Measurements from ENCODE around the gene CELF4.

Gene CELF4

DNA sequence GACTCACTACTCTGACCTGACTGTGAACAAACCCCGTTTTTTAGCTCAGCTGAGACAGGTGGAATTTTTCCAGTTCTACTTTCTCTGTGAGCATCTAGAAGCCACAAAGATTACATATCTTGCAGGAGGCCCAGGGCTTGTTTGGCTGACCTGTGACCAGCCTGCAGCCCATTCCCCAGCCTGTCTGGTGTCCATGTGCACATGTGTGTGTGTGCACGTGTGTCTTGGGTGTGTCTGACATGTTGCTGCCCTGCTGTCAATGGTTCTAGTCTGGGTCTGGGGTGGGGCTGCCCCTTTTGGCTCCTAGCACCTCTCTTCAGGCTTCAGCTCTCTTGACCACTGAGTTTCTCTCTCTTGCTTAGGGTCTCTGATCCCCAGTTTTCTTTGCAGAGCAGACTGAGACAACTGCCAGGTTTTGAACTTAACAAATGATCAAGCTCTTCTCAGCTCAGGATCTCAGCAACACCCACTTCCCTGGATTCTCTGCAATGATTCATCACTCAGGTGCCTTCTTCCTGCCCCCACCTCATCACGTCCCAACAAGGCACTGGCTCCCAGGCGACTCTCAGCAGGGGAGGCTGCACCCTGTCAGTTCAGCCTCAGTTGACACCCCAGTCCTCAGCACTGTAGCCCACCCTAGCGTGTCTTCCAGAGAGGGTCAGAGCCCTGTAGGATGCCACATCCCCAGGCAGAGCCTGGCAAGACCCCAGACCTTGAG, 130.3 kb downstream of the CELF4 start:
- no peak for DNase-seq

DNA sequence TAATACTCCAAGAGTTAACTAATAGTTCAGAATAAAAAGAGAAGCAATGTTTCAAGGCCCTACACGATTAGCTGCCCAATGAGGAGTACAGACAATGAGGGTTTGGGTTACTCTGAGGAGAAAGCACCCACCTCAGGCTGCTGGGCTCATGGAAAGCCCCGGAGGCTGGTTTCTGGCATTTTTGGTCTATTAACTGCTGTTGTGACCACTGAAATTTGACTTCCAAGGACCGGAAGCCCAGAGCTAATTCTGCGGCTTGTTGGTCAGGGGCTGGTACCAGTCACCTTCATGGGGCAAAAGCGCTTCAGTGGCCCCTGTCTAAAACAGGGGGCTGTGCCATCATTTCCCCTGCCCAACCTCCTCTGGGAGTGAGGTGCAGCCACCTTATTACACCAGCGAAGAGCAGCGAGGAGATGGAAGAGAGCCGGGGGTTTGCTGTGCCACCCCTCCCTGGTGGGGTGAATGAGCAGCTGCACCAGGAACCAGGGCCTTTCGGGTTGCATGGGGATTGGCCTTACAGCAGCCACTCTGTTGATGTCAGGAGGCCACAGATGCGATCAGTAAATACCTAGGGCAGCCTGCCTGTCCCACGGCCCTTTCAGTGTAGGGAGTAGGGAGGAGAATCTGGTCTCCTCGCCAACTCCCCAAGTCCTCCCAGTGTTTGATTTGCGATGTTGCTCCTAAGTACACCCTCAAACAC, 131.3 kb downstream of the CELF4 start:
- no peak for DNase-seq

DNA sequence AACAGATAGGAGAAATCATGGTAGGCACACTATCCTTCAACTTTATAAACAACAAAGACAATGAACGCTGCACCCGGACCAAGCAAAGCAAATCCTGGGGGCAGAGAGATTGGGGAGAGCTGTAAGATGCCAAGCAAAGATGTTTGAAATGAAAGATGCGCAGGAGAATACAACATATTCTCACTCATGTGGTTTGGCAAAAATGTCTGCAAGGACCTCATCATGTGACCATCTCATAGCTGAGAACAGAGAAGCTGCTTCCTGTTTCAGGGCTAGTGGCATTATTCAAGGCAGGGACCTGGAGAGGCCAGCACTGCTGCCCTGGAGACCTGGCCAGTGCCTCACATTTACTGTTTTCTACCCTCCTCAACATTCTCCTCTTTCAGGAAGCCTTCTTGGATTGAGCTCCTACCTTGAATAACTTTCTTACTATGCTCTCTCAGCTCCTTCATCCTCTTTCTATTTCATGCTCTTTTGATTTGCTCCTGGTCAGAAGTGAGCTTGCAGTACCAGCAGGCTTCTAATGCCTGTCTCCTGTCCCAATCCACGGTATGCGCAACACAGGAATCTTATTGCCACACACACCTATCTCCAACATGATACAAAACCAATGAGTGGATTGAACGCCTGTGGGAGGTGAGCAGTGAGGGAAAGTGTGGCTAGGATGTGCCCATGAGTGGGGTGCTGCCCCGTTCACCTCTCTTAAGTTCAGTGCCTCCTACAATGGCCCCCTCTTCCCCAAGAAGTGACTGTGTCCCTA, 133.0 kb downstream of the CELF4 start:
- no peak for DNase-seq

DNA sequence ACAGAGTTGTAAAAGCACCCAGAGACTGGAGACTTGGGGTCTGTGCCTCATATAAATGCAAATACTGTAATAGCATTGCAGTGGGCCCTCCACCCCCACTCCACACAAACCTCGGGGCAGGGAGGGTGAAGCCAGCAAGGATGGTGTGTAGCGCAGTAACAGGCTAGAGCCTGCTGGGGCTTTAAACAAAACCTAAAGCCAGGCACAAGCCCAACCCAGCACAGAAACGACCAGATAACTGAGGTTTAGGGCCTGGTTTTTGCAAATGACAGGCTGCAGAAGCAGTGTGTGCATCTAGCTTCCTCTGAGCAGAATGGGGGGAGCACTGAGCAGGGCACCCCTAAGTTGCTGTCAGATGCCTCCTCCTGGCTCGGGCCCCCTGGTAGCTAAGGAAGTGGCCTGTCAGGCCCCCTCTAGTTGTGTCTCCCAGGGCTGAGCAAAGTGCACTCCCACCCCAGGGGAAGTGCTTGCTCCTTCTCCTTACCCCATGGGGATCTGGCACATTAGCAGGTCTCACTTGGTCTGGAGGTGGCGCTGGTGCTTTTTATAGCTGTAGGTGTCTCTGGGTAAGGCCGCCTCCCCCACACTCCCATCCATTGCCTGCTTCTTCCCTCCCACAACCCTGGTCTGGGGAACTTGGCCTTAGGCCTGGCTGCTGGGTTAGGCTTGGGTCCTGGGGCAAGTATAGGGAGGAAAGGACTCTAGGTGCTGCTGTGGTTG, 135.1 kb downstream of the CELF4 start:
- no peak for DNase-seq

DNA sequence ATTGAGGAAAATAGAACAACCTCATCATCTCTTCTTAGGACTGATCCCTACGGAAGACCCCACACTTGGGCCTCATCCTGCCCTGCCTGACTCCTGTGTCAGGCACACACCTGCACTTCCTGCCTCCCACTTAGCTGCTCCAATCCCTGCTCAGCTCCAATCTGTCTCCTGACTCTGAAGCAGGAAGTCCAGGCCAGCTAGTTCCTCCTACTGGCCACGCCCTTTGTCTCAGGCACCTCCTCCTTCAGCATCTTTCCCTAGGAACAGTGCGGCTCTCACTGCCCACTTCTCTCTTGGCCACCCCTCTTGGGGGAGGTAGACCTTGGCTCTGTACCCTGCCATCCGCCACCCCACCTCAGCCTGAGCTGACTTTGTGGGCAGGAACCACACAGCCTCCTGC, 135.8 kb downstream of the CELF4 start:
- DNase-seq: no peak

DNA sequence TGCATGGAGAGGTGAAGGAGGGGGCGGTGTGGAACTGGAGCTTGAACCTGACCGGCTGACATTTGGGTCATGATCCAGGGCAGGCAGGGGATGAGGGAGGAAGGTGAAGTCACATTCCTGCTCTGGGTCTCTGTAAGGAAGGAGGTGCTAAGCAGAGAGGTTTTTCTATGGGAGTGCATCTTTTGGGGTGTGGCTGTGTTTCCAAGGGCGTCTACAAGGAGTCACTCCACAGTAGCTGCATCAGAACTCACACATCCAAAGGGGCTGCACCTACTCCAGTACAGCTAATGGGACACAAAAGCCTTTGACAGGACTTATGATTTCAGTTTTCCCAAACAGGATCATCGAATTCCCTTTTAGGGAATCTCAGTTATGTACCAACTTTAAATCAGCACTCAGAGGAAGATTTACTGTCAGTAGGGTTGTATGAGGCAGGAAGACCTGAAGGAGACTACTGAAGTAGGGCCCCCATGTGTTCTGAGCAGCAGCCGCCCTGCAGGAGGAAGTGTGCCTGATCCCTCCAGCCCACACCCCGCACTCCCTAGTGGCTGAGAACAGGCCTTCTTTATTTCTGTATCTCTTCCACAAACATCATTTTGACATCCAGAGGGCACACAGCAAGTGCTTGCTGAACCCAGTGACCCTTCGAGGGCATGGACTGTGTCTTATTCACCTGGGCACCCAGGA, 137.2 kb downstream of the CELF4 start:
- DNase-seq: no peak

DNA sequence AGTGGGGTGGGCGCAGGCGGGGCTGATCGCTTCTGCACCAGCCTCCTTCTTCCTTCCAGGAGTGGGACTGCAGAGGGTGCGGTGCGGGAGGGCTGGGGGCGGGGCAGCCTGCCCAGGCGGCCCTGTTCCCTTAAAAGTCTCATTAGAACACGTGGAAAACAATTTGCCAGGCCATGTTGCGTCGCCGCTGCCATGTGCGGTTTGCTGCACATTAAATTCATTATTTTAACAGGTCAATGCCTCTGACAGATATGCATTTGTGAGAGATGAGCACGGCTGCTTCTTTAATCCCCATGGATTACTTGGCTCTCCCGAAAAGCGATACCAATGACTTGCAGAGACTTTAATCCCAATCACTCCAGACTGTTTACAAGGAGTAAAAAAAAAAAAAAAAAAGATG, 139.0 kb downstream of the CELF4 start:
- DNase-seq: no peak

DNA sequence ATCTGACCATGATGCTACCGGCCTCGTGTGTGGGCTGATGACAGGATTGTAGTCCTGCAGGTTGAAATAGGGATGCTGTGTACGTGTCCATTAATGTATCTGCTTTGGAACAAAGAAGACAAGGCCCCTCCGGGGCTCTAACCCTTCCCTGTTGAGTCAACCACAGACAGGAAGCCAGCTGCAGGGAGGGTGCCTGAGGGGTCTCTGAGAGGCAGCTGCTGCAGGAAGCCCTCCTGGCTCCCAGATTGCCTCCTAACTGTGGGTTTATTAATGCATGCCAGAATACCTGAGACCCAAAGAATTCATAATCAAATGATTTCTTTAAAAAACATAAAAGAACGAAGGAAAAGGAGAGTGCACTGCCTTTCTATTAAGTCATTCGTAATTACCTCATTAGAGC, 140.4 kb downstream of the CELF4 start:
- DNase-seq: no peak

DNA sequence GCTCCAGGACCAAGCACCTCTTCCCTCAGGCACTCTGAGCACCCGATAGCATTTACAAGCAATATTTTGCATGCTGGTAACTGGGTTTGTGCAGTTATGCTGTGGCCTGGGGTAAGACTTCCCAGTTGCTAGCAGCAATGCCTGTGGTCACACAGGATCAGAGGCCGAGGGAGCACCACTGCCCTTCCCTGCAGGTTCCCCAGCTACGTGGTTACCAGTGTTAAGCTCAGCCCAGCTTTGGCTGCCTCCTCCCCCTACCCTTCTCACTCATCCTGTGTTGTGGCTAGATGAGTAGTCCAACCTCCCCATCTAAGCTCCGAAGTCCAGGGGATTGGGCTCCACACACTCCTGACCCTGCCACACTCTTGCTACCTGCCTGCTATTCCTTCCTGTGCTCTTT, 141.1 kb downstream of the CELF4 start:
- DNase-seq: no peak

DNA sequence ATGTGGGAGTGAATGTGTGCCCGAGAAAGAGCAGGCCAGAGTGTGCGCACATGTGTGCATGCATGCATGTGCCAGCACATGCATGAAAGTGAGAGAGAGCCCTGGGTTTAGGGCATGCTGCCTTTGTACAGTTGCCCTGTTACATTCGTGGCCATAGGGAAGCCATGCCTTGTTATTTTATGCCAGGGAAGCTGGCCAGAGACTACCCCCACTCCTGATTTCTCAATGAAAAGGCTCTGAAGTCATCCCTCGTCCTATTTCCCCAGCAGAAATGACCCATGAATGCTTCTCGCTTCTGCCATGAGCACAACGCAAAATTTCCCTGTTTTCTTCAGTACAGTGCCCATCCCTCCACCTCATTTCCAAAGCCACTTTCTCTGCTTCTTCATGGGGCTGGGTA, 143.0 kb downstream of the CELF4 start:
- DNase-seq: no peak

DNA sequence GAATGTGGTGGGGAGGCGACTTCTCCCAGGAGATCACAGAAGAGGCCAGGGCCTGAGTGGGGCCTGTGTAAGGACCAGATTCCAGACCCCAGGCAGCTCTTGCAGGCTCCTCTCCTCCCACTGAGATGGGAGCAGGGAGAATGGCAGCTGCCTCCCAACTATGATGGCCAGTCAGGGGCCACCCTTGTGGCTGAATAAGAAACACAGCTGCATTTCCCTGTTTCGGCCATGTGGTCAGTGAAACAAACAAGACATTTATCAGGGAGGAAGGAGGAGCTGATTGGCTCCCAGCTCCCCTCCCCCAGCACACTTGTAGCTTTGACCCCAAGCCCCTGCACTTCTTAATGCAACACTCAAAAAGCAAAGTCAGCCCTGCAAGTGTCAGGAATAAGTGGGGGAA, 143.5 kb downstream of the CELF4 start:
- no peak for DNase-seq

DNA sequence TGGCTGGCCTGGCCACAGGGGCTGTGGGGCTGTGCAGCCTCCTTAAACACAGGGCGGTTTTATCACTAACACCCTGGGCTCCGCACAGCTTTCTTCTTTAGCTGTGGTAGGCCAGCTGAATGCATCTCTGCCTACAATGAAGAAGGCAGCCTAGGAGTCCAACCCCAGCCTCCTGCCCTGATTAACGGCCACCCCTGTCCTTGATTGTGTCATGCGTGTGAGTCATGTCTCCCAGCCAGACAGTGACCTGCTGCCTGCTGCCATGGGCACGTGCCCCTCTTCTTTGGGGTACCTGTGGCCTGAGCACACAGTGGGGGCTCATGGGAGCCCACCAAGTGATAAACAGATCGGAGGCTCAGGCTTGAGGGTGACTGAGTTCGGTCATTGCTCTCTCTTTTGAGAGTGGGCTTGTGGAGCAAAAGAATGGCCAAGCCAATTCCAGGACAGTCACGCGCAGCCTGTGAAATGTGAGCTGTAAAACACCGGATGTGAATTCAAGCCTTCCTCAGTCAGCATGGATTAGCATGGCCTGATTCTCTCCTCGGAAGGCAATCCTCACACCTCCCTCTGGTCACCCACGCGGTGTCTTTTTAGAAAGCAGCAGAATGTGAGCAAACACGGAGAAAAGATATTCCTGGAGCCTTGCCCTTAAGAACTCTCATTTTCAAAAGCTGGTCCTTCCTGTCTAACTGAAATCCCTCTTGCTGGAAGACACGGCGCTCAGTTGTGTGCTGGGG, 144.1 kb downstream of the CELF4 start:
- no peak for DNase-seq

DNA sequence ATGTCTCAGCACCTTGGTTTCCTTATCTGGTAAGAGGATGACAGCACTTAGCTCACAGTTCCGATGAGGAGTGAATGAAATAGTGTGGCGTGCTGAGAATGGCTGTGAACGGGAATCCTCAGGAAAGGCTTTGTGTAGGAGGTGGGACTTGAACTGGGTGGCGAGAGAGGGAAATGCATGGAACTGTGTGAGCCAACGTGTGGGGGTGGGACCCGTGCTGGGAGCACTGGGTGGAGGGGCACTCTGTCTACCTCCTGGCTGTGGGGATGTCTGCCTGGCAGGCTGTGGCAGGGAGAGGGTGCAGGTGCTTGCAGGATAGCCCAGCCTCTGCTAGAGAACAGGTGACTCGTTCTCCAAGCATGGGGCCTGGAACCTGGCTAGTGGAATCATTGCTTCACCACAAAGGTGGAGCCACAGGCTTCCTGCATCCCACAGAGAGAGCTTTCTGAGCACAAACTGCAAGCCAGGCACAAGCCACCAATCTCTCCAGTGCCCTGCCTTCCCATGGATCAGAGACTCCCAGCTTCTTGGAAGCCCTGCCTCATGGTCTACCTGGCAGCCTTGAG, 145.2 kb downstream of the CELF4 start:
- DNase-seq: no peak

DNA sequence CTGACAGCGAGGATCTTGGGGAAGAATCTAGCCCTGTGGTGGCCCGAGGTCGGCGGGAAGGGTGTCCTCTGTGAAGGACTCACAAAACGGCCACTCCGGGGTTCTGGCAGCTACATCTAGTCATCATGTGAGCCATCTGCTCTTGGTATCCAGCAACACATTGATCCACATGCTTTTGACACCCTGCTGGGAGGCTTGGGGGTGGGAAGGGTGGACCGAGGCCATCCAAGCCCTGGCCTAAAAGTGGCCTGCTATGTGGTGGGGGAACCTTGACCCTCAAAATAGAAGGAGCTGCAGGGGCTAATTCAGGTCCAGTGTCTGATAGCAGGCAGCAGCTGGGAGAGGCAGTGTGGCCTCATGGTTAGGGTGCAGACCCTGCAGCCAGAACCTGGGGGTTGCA, 145.7 kb downstream of the CELF4 start:
- no peak for DNase-seq

DNA sequence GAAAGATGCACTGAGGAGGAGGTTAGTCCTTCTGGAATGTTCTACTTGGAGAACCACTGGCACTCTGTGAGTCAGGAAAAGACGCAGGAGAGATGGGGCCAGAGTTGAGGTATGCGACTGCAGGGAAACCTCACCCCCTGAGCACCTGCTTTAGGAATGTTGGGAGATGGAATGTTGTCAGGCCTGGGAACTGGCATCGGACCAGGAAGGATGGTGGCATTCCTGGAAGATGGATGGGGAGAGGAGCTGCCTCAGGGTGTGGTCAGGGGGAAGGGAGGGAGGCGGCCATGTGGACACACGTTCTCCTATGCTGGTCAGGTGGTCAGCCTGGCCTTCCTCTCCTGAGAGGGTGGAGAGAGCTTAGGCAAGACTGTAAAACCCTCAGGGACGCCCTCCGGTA, 146.3 kb downstream of the CELF4 start:
- no peak for DNase-seq

DNA sequence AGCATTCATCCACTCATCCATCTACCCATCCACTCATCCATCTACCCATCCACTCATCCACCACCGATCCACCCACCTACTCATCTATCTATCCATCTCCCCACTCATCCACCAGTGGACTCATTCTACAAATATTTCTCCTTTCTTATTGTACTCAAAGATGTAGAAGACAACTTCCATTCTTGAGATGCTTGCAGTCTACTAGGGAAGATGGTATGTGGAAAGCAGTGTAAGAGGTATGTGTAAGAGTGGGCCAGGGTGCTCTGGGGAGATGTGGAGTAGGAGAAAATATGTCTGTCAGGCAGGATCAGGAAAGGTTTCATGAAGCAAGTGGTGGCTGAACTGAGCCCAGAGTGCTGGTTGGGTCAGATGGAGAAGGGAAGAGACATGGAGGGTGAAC, 150.8 kb downstream of the CELF4 start:
- DNase-seq: no peak

DNA sequence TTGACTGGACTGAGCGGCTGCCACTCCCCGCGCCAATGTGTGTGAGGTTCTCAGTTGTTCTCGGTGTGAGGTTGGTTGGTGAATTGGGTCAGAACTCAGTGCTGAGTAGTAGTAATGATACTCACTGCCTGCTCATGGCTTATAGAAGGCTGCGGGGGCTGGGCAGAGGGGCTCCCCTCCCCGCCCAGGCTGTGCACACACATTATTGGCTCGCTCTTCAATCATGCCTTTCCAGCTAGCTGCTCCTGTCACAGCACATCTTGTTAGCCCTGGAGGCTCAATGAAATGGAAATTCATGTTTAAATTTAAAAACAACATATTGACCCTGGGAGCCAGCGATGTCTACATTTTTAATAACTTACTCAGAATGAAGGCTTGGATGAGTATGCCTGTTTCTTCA, 152.8 kb downstream of the CELF4 start:
- DNase-seq: no peak

DNA sequence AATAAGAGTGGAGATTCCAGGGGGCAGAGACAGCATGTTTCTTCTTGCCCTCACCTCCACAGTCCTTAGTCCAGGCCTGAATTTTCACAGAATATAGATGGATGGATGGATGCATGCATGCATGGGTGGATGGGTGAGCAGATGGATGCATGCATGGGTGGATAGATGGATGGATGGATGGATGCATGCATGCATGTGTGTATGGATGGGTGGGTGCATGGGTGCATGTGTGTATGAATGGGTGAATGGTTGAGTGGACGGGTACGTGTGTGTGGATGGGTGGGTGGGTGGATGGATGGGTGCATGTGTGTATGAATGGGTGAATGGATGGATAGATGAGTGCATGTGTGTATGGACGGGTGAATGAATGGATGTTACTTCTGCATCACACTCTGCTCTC, 153.3 kb downstream of the CELF4 start:
- no peak for DNase-seq

DNA sequence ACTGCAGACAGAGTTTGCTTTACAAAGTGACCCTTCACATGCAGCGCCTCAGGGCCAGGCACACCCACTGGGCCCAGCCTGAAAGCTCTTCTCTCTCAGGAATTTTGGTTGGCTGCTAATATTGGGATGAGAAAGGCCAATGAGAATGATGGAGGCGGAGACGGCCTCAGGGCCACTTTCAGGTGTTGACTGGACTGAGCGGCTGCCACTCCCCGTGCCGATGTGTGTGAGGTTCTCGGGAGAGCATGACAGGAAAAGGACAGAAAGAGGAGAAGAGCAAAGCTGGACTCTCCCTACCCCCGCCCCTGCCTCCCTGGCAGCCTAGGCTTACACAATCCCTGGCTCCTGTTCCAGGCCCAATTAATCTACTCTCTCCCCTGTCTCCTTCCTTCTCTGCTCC, 155.7 kb downstream of the CELF4 start:
- no peak for DNase-seq

DNA sequence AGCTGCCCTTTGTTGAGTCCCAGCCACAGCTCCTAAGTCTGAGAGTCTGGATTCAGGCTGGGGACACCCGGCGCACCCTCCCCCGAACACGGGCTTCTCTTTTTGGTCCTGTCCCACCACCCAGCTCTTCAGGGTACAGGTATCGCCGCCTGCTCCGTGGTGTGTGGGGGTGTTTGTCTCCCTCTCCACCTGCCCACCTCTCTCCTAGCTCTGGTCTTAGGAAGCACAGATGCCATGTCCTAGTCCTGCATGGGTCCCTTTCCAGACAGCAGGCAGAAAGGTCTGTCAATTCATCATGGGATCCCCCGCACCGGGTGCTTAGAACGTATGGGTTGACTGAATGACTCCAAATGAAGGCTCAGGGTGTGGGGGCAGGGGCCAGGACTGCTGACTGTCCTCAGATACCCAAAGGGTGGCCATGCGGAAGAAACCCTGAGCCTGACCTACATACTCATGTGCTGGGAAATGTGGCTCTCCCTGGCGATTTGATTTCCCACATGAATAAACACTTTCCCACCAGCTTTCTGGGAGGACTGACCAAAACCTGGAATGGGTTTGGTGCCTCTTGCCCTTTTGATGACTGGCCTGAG, 156.8 kb downstream of the CELF4 start:
- no peak for DNase-seq

DNA sequence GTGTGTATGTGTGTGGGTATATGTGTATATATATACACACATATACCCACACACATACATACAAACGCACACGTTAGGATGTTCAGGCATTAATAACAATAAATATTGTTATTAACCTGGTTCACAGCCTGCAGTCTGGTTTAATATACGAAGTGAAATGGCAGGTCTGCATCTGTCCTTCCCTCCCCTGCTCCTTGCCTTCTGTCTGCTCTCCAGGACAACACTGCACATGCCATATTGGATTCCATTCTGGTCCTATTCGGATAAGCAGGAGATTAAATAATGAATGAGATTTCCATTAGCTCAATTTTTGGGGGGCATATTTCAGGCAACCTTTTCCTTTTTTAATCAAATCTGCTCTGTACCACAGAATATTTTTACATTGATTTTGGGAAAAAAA, 158.0 kb downstream of the CELF4 start:
- DNase-seq: no peak
